Panc1 (cell line): ENCODE results near the gene MED23.

Experiments used
- POLR2AphosphoS5 ChIP-seq: IDR thresholded peaks from 2 replicates; pipeline ENCODE4 v1.6.1; 2012; ENCODE audit warnings: mild to moderate bottlenecking, low read depth, low read length, moderate library complexity
- SIN3A ChIP-seq: IDR thresholded peaks from 2 replicates; pipeline ENCODE4 v1.6.1; 2012; ENCODE audit warnings: low read depth, mild to moderate bottlenecking, low read length, moderate library complexity, borderline replicate concordance; ENCODE audit not compliant: insufficient read depth
- TF ChIP-seq, protein P1 (sequence below): fragments of 450-650 bp; IDR thresholded peaks from 2 replicates; pipeline ENCODE4 v1.5.1; 2017; ENCODE audit warnings: mild to moderate bottlenecking

DNA sequence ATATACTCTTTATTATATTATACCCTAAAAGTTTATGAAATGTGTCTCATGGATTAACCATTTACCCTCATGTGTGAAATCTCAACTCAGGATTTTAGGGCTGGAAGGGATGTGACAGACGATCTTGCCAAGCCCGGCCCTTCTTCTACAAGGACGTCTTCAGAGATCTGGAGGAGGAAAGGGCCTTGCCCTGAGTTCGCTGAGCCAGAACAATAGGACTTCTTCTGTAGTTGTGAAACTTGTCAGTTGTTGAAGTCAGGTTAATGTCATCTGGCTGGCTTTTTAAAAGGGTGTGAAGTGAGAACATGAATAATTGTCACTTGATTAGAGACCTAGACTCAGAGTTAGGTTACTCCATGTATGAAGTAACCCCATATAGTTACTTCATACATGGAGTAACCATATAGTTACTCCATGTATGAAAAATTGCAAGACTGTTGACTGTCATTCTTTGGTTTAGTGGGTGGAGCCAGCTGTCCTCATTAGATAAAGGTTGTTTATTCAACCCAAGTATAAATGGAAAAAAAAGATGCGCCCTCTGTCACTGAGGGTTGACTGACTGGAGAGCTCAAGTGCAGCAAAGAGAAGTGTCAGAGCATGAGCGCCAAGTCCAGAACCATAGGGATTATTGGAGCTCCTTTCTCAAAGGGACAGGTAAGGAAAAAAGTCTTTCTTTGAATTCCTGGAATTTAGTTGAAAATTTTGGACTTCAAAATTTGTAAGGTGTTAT, 55.2 kb downstream of the MED23 start, which contains the start of gene ARG1:
- TF ChIP-seq, protein P1, sequence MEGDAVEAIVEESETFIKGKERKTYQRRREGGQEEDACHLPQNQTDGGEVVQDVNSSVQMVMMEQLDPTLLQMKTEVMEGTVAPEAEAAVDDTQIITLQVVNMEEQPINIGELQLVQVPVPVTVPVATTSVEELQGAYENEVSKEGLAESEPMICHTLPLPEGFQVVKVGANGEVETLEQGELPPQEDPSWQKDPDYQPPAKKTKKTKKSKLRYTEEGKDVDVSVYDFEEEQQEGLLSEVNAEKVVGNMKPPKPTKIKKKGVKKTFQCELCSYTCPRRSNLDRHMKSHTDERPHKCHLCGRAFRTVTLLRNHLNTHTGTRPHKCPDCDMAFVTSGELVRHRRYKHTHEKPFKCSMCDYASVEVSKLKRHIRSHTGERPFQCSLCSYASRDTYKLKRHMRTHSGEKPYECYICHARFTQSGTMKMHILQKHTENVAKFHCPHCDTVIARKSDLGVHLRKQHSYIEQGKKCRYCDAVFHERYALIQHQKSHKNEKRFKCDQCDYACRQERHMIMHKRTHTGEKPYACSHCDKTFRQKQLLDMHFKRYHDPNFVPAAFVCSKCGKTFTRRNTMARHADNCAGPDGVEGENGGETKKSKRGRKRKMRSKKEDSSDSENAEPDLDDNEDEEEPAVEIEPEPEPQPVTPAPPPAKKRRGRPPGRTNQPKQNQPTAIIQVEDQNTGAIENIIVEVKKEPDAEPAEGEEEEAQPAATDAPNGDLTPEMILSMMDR, result no peak
- TF ChIP-seq SIN3A (no peak), POLR2AphosphoS5 (no peak)
